H9 (cell line): ENCODE results near the gene RTTN. TPM values are rescaled to one million over a fixed set of nuclear protein-coding genes. Genes with fewer than 3 reads are reported as not detected.

ENCODE experiments used
- DNase-seq: peaks from one replicate; pipeline ENCODE4 v3.0.0-alpha.2; 2017
- H2AFZ ChIP-seq: one replicate; pipeline ENCODE4 v1.6.1; 2013; ENCODE audit warnings: mild to moderate bottlenecking, low read length, control low read depth, moderate library complexity
- H2AK5ac ChIP-seq: 2 replicates; pipeline ENCODE4 v1.6.1; 2013; ENCODE audit warnings: low read length, control low read depth, mixed read lengths; ENCODE audit not compliant: insufficient read length
- H2BK120ac ChIP-seq: one replicate; pipeline ENCODE4 v1.6.1; 2013; ENCODE audit warnings: low read depth, mild to moderate bottlenecking, low read length, control low read depth, inconsistent platforms; ENCODE audit not compliant: poor library complexity, severe bottlenecking
- H2BK12ac ChIP-seq: 2 replicates; pipeline ENCODE4 v1.6.1; 2013; ENCODE audit warnings: low read length, control low read depth, mixed read lengths, low read depth; ENCODE audit not compliant: insufficient read length
- H2BK15ac ChIP-seq: 2 replicates; pipeline ENCODE4 v1.6.1; 2013; ENCODE audit warnings: low read depth, low read length, control low read depth
- H2BK20ac ChIP-seq: one replicate; pipeline ENCODE4 v1.6.1; 2013; ENCODE audit warnings: low read depth, mild to moderate bottlenecking, low read length, control low read depth, inconsistent platforms; ENCODE audit not compliant: poor library complexity, severe bottlenecking
- H2BK5ac ChIP-seq: 2 replicates; pipeline ENCODE4 v1.6.1; 2013; ENCODE audit warnings: low read length, control low read depth, mixed read lengths; ENCODE audit not compliant: insufficient read length
- H3K14ac ChIP-seq: 2 replicates; pipeline ENCODE4 v1.6.1; 2013; ENCODE audit warnings: low read length, control low read depth; ENCODE audit not compliant: insufficient read depth
- H3K18ac ChIP-seq: 2 replicates; pipeline ENCODE4 v1.6.1; 2013; ENCODE audit warnings: low read depth, mild to moderate bottlenecking, mixed read lengths, low read length, control low read depth; ENCODE audit not compliant: insufficient read length
- H3K23ac ChIP-seq: 2 replicates; pipeline ENCODE4 v1.6.1; 2013; ENCODE audit warnings: low read length, control low read depth, mixed read lengths, low read depth; ENCODE audit not compliant: insufficient read length
- H3K23me2 ChIP-seq: 2 replicates; pipeline ENCODE4 v1.6.1; 2013; ENCODE audit warnings: low read depth, mild to moderate bottlenecking, mixed read lengths, low read length, control low read depth; ENCODE audit not compliant: insufficient read length, poor library complexity, severe bottlenecking
- H3K27ac ChIP-seq: 2 replicates; pipeline ENCODE4 v1.5.1; 2013; ENCODE audit warnings: low read length, control low read depth, mixed read lengths, low read depth; ENCODE audit not compliant: insufficient read length
- H3K27me3 ChIP-seq: 2 replicates; pipeline ENCODE4 v1.6.1; 2013; ENCODE audit warnings: low read length, control low read depth, inconsistent platforms; ENCODE audit not compliant: insufficient read depth
- H3K4ac ChIP-seq: 2 replicates; pipeline ENCODE4 v1.6.1; 2013; ENCODE audit warnings: low read depth, mild to moderate bottlenecking, control low read depth, inconsistent platforms, low read length, moderate library complexity
- H3K4me1 ChIP-seq: 2 replicates; pipeline ENCODE4 v1.6.1; 2013; ENCODE audit warnings: low read length, control low read depth, inconsistent platforms; ENCODE audit not compliant: insufficient read depth
- H3K4me2 ChIP-seq: 2 replicates; pipeline ENCODE4 v1.6.1; 2013; ENCODE audit warnings: low read length, control low read depth, mixed read lengths; ENCODE audit not compliant: insufficient read length, insufficient read depth
- H3K56ac ChIP-seq: 2 replicates; pipeline ENCODE4 v1.6.1; 2013; ENCODE audit warnings: low read depth, mild to moderate bottlenecking, mixed read lengths, low read length, control low read depth; ENCODE audit not compliant: insufficient read length
- H3K79me1 ChIP-seq: 2 replicates; pipeline ENCODE4 v1.6.1; 2013; ENCODE audit warnings: low read depth, mild to moderate bottlenecking, moderate library complexity, low read length, control low read depth, inconsistent platforms; ENCODE audit not compliant: insufficient read depth, poor library complexity, severe bottlenecking
- H3K79me2 ChIP-seq: 2 replicates; pipeline ENCODE4 v1.6.1; 2013; ENCODE audit warnings: low read length, control low read depth, inconsistent platforms; ENCODE audit not compliant: insufficient read depth
- H3K9ac ChIP-seq: 2 replicates; pipeline ENCODE4 v1.6.1; 2013; ENCODE audit warnings: low read length, control low read depth, mixed read lengths; ENCODE audit not compliant: insufficient read length; ENCODE audit errors: extremely low read depth
- H3K9me3 ChIP-seq: one replicate; pipeline ENCODE4 v1.6.1; 2013; ENCODE audit warnings: low read depth, low read length, inconsistent platforms; ENCODE audit not compliant: control insufficient read depth
- H3T11ph ChIP-seq: one replicate; pipeline ENCODE4 v1.6.1; 2013; ENCODE audit warnings: mild to moderate bottlenecking, low read length, control low read depth, inconsistent platforms
- H4K20me1 ChIP-seq: one replicate; pipeline ENCODE4 v1.6.1; 2013; ENCODE audit not compliant: control insufficient read depth, insufficient read length, insufficient read depth
- H4K5ac ChIP-seq: 2 replicates; pipeline ENCODE4 v1.6.1; 2013; ENCODE audit warnings: low read depth, mild to moderate bottlenecking, mixed read lengths, low read length, control low read depth; ENCODE audit not compliant: insufficient read length
- H4K8ac ChIP-seq: replicated peaks from 2 replicates; pipeline ENCODE4 v1.6.1; 2013; ENCODE audit warnings: low read length, control low read depth, mixed read lengths, low read depth; ENCODE audit not compliant: insufficient read length
- H4K91ac ChIP-seq: 2 replicates; pipeline ENCODE4 v1.6.1; 2013; ENCODE audit warnings: low read depth, mild to moderate bottlenecking, moderate library complexity, mixed read lengths, low read length, control low read depth; ENCODE audit not compliant: insufficient read length
- H3K27ac Mint-ChIP-seq, 3 experiments: 2 replicates in 2 of 3; 3 replicates in 1 of 3; pipeline ENCODE4 v1.8.0; 2020 to 2021; ENCODE audit warnings: mixed read lengths in 3 of 3, mild to moderate bottlenecking in 1 of 3, moderate library complexity in 1 of 3
- H3K27me3 Mint-ChIP-seq: 2 replicates; pipeline ENCODE4 v1.8.0; 2021; ENCODE audit warnings: low read depth, mild to moderate bottlenecking, moderate library complexity, mixed read lengths
- H3K36me3 Mint-ChIP-seq, 3 experiments: 2 replicates in 2 of 3; 3 replicates in 1 of 3; pipeline ENCODE4 v1.8.0; 2020 to 2021; ENCODE audit warnings: low read depth in 3 of 3, mixed read lengths in 3 of 3; ENCODE audit not compliant: insufficient read depth in 1 of 3
- H3K4me1 Mint-ChIP-seq, 2 experiments: 2 replicates each; pipeline ENCODE4 v1.8.0; 2020; ENCODE audit warnings: mixed read lengths in 2 of 2
- H3K4me3 Mint-ChIP-seq, 2 experiments: 2 replicates in 1 of 2; 3 replicates in 1 of 2; pipeline ENCODE4 v1.8.0; 2020 to 2021; ENCODE audit warnings: mild to moderate bottlenecking in 2 of 2, mixed read lengths in 2 of 2, moderate library complexity in 1 of 2
- H3K9me3 Mint-ChIP-seq, 2 experiments: 2 replicates in 1 of 2; 3 replicates in 1 of 2; pipeline ENCODE4 v1.8.0; 2020; ENCODE audit warnings: mild to moderate bottlenecking in 2 of 2, mixed read lengths in 2 of 2, moderate library complexity in 1 of 2
- CTCF ChIP-seq: fragments of 200-600 bp; sonication (generic); conservative IDR thresholded peaks from 3 replicates; pipeline ENCODE4 v1.8.0; 2021; ENCODE audit warnings: antibody characterized with exemption, mild to moderate bottlenecking
- WGBS: extraction: QIAGEN DNeasy Blood & Tissue Kit; methylation state at CpG from one replicate; pipeline ENCODE4 v1.1.7; 2013; ENCODE audit warnings: missing lambda C conversion rate, low lambda C conversion rate, mixed read lengths; ENCODE audit not compliant: insufficient read length; ENCODE audit errors: extremely low coverage; 5-methylcytosine and 5-hydroxymethylcytosine counted together
- total RNA-seq: library from RNA; stranded (reverse); gene quantifications from 2 replicates; pipeline ENCODE4 v1.2.1, GENCODE V29; 2021

The RTTN gene
- total RNA-seq, 1 experiment from 2014 or later = 17.6 TPM

- no CpG with 5 or more reads among the region's 2 CpGs for WGBS
- Histone ChIP-seq H3K23ac (no peak overlapping the region), H2BK5ac (no peak overlapping the region), H3K9ac (no peak overlapping the region), H2BK12ac (no peak overlapping the region), H3T11ph (no peak overlapping the region), H4K91ac (no peak overlapping the region), H3K79me1 (no peaks in the 10 kb centered on the region), H3K79me2 (no peaks in the 10 kb centered on the region), H3K23me2 (no peaks in the 10 kb centered on the region), H2BK120ac (no peak overlapping the region), H3K27ac (no peak overlapping the region), H2AFZ (no peak overlapping the region), H3K14ac (no peak overlapping the region), H4K20me1 (no peaks in the 10 kb centered on the region), H3K27me3 (no peaks in the 10 kb centered on the region), H4K8ac (no peak overlapping the region), H3K4ac (no peak overlapping the region), H3K56ac (no peak overlapping the region), H3K9me3 (no peaks in the 10 kb centered on the region), H4K5ac (no peak overlapping the region), H2BK20ac (no peak overlapping the region), H3K18ac (no peak overlapping the region), H2BK15ac (no peak overlapping the region), H3K4me1 (peaks cover 2% of the 10 kb centered on the region; the same call in 1 of the 2 replicates), H2AK5ac (no peak overlapping the region), H3K4me2 (no peak overlapping the region)
- no peaks in the 10 kb centered on the region for H3K36me3 Mint-ChIP-seq
- H3K9me3 Mint-ChIP-seq = no peaks in the 10 kb centered on the region
- no peak overlapping the region for H3K27ac Mint-ChIP-seq
- TF ChIP-seq CTCF = no peak
- peaks cover 16% of the 10 kb centered on the region for H3K27me3 Mint-ChIP-seq
- peaks cover 12 to 13% of the 10 kb centered on the region in 2 experiments for H3K4me1 Mint-ChIP-seq
- H3K4me3 Mint-ChIP-seq = no peak overlapping the region
- no peak for DNase-seq
Observed at GRCh38 chr18:70216788-70217187, 11.3 kb upstream of the RTTN start.
